Activated T-cell treated with anti-CD3 and anti-CD28 coated beads, Interleukin-2, amount 50 U/mL, for 4 hours (primary cell): ENCODE measurements around the gene SLC12A7. TPM values are rescaled to one million over a fixed set of nuclear protein-coding genes. Genes with fewer than 3 reads are reported as not detected.

Experiments used
- ATAC-seq, 2 donors: fragments of 200-7000 bp; cut with Tn5 transposase; one replicate each; pipeline ENCODE4 v1.10.0; 2021
- DNase-seq: peaks from one replicate; pipeline ENCODE4 v3.0.0-alpha.2; 2020
- H3K27me3 Mint-ChIP-seq: one replicate; pipeline ENCODE4 v1.8.0; 2021; ENCODE audit warnings: low read depth, mixed read lengths
- H3K36me3 Mint-ChIP-seq: one replicate; pipeline ENCODE4 v1.8.0; 2022; ENCODE audit warnings: mixed read lengths; ENCODE audit not compliant: insufficient read depth
- H3K4me1 Mint-ChIP-seq: one replicate; pipeline ENCODE4 v1.8.0; 2021; ENCODE audit warnings: low read depth, mixed read lengths
- H3K4me3 Mint-ChIP-seq: one replicate; pipeline ENCODE4 v1.8.0; 2021; ENCODE audit warnings: mild to moderate bottlenecking, moderate library complexity, mixed read lengths
- H3K9me3 Mint-ChIP-seq: one replicate; pipeline ENCODE4 v1.8.0; 2021; ENCODE audit warnings: mixed read lengths
- total RNA-seq, 3 donors: library from RNA; stranded (reverse); gene quantifications; one replicate each; pipeline ENCODE4 v1.2.1, GENCODE V29; 2021

SLC12A7 gene
- total RNA-seq, 3 donors from 2014 or later, result 13.6 to 26.8 (median 18.5) TPM

DNA sequence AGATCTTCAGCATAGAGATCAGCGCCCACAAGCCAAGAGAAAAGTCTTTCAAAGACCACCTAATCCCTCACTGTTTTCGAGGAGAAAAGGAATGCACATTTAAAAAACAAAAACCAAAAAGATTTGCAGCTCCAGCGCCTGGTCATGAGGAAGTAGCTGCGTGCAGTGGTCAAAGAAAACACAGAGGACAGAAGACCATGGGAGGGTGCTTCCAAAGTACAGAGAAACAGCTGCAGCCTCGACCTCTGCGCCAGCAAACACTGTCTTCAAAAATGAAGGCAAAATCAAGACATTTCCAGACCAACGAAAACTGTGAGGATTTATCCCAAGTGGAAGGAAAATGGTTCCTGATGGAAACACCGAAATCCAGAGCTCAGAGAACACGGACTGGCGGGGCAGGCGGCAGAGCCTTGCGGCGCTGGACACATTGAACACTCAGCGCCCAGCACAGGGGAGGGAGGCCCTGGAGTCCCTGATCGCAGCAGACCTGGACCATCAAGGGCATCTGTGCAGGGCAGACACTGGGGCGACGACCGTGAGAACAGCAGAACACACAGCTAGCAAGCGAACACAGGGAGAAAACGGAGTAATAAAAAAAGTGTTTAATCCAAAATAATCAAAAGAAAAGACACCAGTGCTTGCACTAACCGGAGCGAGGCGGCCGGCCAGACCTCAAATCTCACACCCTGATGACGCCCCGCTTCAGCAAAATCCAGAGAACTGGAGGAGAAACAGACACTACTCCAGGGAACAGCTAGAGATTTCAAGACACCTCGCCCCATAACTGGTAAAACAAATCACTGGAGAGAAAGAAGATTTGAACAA, 12.6 kb upstream of the SLC12A7 start:
- H3K9me3 Mint-ChIP-seq, result no peaks in the 10 kb centered on the region
- no peaks in the 10 kb centered on the region for H3K4me1 Mint-ChIP-seq
- no peak overlapping the region for H3K4me3 Mint-ChIP-seq
- DNase-seq (no peak), ATAC-seq (no peak)
- H3K27me3 Mint-ChIP-seq, result no peaks in the 10 kb centered on the region
- H3K36me3 Mint-ChIP-seq, result no peaks in the 10 kb centered on the region

DNA sequence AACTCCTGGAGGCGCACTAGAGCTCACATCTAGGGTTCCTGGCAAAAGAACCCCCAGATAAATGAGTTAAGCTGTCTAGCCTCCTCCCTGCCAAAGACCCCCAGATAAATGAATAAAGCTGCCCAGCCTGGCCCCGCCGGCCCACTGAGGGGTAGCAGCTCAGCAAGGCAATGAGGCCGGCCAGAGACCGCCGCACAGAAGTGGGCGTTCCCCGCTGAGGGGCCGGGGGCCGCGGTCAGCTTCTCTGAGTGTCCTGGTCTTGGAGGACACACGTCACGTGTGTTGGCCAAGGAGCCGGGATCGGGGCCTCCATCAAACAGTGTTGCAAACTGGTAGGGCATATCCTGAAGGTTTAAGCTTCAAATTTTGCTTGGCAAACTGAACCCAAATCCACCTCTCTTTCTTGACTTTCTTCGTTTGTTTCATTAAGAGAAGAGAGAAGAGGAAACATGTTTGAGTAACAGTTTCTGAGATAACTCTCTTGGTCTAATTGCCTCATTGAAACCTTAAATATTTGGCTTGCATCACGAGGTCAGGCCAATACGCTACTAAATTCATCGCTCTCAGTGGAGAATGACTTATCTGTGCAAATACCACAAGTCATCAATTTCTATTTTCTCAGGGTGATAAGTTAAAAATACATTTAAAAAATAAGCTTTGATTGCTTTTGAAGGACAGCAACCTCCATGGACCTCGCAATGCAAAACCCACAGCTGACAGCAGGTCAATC, 11.7 kb upstream of the SLC12A7 start:
- no peak for ATAC-seq
- no peak overlapping the region for H3K4me3 Mint-ChIP-seq
- no peaks in the 10 kb centered on the region for H3K27me3 Mint-ChIP-seq
- no peaks in the 10 kb centered on the region for H3K9me3 Mint-ChIP-seq
- H3K4me1 Mint-ChIP-seq, result no peaks in the 10 kb centered on the region
- DNase-seq, result no peak
- H3K36me3 Mint-ChIP-seq, result no peaks in the 10 kb centered on the region

GRCh38 chr5:1122511-1123294, 10.8 kb upstream of the SLC12A7 start:
- no peaks in the 10 kb centered on the region for H3K36me3 Mint-ChIP-seq
- H3K27me3 Mint-ChIP-seq, result no peaks in the 10 kb centered on the region
- ATAC-seq (no peak), DNase-seq (no peak)
- no peaks in the 10 kb centered on the region for H3K4me1 Mint-ChIP-seq
- H3K4me3 Mint-ChIP-seq, result no peak overlapping the region
- H3K9me3 Mint-ChIP-seq, result no peaks in the 10 kb centered on the region

DNA sequence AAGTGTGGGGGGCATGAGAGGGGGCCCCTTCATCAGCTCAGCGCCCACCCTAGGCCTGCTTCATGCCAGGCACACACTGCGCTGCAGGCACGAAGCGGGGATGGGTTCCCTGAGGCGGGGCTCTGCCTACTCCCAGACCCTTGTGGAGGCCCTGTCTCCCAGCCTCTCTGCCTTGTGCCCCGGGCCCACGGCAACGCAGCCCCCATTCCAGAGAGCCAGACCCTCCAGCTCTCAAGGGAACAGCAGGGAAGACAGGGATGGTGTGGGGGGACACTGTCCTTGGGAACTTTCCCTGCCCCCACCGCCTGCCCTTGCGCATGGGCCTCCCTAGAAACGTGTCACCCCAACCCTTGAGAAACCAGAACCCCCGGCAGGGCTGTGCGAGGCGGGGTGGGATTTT, 10.0 kb upstream of the SLC12A7 start:
- Mint-ChIP-seq H3K27me3 (no peaks in the 10 kb centered on the region), H3K36me3 (no peaks in the 10 kb centered on the region), H3K9me3 (no peaks in the 10 kb centered on the region), H3K4me3 (no peak overlapping the region), H3K4me1 (no peaks in the 10 kb centered on the region)
- ATAC-seq (no peak), DNase-seq (no peak)

DNA sequence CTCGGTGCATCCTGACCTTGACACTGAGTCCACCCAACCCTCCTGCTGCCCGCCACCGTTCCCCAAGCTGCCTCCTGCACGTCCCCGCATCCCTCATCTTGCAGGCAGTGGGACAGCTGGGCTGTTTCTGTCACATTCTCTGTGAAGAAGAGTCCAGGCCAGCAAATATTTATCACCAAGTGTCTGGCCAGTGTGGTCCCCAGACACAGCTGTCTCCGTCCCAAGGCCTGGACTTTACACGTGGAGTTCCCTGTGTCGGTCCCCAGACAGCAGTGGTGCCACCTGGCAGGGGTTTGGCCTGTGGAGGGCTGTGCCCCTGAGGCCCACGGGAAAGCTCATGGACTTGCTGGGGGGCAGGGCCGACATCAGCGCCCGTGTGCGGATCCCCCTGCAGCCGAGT, 9.2 kb upstream of the SLC12A7 start:
- no peaks in the 10 kb centered on the region for H3K27me3 Mint-ChIP-seq
- H3K9me3 Mint-ChIP-seq, result no peaks in the 10 kb centered on the region
- H3K4me3 Mint-ChIP-seq, result no peak overlapping the region
- ATAC-seq, result no peak
- DNase-seq, result no peak
- H3K4me1 Mint-ChIP-seq, result no peaks in the 10 kb centered on the region
- no peaks in the 10 kb centered on the region for H3K36me3 Mint-ChIP-seq

DNA sequence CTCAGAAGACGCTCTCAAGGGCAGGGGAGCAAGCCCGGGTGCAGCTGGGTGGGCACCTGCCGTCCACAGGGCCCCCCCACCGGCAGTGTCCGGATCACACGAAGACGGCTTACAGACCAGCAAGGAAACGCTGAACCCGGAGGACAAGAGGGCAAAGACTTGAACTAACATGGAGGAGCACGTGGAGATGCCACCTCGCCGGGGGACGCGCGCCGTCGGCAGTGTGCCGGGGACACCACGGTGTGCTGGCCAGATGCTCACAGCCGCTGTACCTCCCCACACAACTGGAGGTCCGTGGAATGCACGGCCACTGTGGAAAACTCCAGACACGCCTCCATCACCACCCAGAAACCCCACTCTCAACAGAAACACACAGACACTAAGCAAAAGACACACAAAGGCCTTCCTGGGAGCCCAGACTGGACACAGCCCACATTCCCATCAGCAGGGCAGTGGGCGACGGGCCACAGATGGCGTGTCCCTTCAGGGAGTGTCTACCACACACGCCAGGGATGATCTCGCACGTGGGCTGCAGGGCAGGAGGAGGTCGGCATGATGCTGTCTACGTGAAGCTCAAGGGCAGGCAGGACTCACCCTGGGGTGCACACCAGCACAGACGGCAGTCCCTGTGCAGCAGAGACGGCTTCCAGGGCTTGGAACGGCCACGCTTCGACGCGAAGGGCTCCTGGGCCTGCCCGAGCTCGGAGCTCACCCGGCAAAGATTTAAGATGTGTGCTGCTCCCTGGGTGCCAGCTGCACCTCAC, 8.6 kb upstream of the SLC12A7 start:
- no peak overlapping the region for H3K4me3 Mint-ChIP-seq
- H3K9me3 Mint-ChIP-seq, result no peaks in the 10 kb centered on the region
- no peak for DNase-seq
- no peaks in the 10 kb centered on the region for H3K36me3 Mint-ChIP-seq
- H3K4me1 Mint-ChIP-seq, result no peaks in the 10 kb centered on the region
- ATAC-seq, result no peak
- no peaks in the 10 kb centered on the region for H3K27me3 Mint-ChIP-seq

DNA sequence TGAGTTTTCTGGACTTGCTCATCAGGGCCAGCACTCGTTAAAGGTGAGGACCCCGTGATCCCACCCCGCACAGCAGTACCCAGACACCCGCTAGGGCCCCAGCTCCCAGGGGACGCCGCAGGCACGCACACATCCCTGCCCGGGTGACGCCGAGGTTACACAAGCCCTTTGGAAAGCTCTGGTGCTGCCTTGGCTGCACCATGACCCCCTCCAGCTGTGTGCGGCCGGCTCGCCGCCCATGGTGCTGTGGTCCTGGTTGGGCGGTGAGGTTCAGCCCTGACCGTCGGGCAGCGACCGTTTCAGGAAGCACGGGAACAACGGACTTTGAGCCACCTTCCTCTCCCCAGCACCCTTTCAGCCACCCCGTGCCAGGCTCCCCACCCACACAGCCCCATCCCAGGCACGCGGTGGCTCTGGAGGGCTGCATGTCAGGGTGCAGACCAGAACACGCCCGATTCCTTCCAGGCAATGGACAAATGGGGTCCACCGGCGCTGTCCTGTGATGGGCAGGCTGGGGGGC, 7.5 kb upstream of the SLC12A7 start:
- no peaks in the 10 kb centered on the region for H3K4me1 Mint-ChIP-seq
- H3K27me3 Mint-ChIP-seq, result no peaks in the 10 kb centered on the region
- ATAC-seq (no peak), DNase-seq (no peak)
- no peak overlapping the region for H3K4me3 Mint-ChIP-seq
- no peaks in the 10 kb centered on the region for H3K36me3 Mint-ChIP-seq
- H3K9me3 Mint-ChIP-seq, result no peaks in the 10 kb centered on the region

DNA sequence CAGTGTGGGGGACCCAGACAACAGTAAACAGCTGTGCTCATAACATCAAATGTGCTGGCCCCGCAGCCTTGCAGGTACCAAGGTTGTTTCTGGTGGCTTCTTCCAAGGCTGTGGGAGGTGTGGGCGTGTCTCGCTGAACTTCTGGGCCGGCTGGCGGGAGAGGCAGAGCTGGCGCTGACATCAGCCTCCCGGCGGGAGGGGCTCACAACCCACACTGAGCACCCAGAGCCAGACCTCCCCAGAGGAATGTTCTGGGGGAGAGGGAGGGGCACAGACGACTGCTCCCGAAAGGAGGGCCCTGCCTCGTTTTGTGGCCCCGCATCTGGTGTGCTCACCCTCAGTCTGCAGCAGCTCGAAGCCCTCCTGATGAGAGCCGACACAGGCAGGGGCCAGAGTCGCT, 6.9 kb upstream of the SLC12A7 start:
- ATAC-seq (peak; percentile 13 to 56), DNase-seq (peak; percentile 34)
- H3K9me3 Mint-ChIP-seq, result no peaks in the 10 kb centered on the region
- no peaks in the 10 kb centered on the region for H3K36me3 Mint-ChIP-seq
- no peaks in the 10 kb centered on the region for H3K4me1 Mint-ChIP-seq
- no peak overlapping the region for H3K4me3 Mint-ChIP-seq
- no peaks in the 10 kb centered on the region for H3K27me3 Mint-ChIP-seq

DNA sequence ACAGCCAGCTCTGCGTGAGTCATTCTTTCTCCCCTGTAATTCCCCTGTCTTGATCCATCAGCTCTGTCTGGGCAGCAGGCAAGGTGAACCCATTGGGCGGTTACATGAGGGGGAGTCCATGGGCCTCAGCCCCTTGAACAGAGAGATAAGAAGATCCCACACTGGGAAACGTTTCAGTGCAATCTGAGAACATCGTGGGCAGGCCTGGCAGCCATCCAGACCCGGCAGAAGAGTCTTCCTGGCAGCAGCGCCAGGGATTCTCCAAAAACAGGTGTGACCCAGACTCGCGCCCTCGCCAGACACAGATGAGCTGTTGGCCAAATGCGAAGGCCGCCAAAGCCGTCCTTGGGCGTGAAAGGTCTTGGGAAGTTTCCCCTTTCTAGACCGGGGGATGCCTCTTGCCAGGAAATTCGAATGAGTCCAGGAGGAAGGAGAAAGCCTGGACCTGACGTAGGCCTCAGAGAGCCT, 6.4 kb upstream of the SLC12A7 start:
- DNase-seq (no peak), ATAC-seq (peak in 1 of 2 donors; percentile 17)
- Mint-ChIP-seq H3K36me3 (no peaks in the 10 kb centered on the region), H3K4me1 (no peaks in the 10 kb centered on the region), H3K9me3 (no peaks in the 10 kb centered on the region), H3K4me3 (no peak overlapping the region), H3K27me3 (peaks cover 2% of the 10 kb centered on the region)

DNA sequence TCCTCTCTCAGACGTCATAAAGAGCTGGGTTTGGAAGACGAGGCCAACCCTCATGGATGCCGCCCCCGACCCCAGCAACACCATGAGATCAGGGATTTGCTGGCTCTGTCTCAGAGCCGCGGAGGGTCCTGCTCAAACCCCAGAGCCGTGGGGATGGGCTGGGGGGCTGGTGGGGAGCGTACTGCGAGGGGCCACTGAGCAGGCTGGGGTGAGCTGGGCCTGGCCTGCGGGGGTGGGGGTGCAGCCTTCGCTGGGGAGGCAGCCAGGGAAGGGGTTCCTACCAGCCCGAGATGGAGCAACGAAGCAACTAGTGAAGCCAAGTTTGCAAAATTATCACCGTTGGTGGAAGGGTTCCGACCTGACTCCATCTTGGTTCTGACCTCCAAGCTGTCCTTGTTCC, 5.1 kb upstream of the SLC12A7 start:
- Mint-ChIP-seq H3K27me3 (peaks cover 2% of the 10 kb centered on the region), H3K9me3 (no peaks in the 10 kb centered on the region), H3K36me3 (no peaks in the 10 kb centered on the region), H3K4me3 (no peak overlapping the region), H3K4me1 (no peaks in the 10 kb centered on the region)
- DNase-seq, result no peak
- ATAC-seq, result no peak

GRCh38 chr5:1116109-1116740, 4.4 kb upstream of the SLC12A7 start:
- ATAC-seq, result no peak
- Mint-ChIP-seq H3K9me3 (no peaks in the 10 kb centered on the region), H3K4me3 (no peak overlapping the region), H3K4me1 (no peaks in the 10 kb centered on the region), H3K36me3 (no peaks in the 10 kb centered on the region), H3K27me3 (peaks cover 2% of the 10 kb centered on the region)
- no peak for DNase-seq

- DNase-seq, result no peak
- no peak overlapping the region for H3K4me3 Mint-ChIP-seq
- H3K36me3 Mint-ChIP-seq, result no peaks in the 10 kb centered on the region
- peaks cover 2% of the 10 kb centered on the region for H3K27me3 Mint-ChIP-seq
- no peaks in the 10 kb centered on the region for H3K9me3 Mint-ChIP-seq
- ATAC-seq, result no peak
- peaks cover 5% of the 10 kb centered on the region for H3K4me1 Mint-ChIP-seq
Observed at GRCh38 chr5:1115123-1115815, 3.4 kb upstream of the SLC12A7 start.
